Endothelial cell of umbilical vein (primary cell): ENCODE data around the gene DIPK1A. TPM values are rescaled to one million over a fixed set of nuclear protein-coding genes. Genes with fewer than 3 reads are reported as not detected.

Experiments used
- BruUV-seq: library from RNA; stranded (reverse); fragments of 400-500 nt; replicated peaks from 2 replicates; lab custom pipeline; 2021; lab: Mats Ljungman, UMichigan
- CTCF ChIA-PET: fragments of 300-600, 350-600 bp; sonication (Branson Sonifier 250); formaldehyde crosslinking; loops from one replicate; lab custom pipeline; 2021; ENCODE audit warnings: antibody characterized with exemption, inconsistent platforms; lab: Charles Lee
- POLR2A ChIA-PET: fragments of 300-600, 350-600 bp; sonication (Branson Sonifier 250); formaldehyde crosslinking; loops from one replicate; lab custom pipeline; 2021; ENCODE audit warnings: antibody characterized with exemption, inconsistent platforms; lab: Charles Lee
- DNase-seq: peaks from one replicate; pipeline ENCODE4 v3.0.0-alpha.2; 2011; ENCODE audit warnings: low read depth, low spot score
- FAIRE-seq: peaks from 2 replicates; lab custom pipeline; 2011; peaks lifted over from hg19 to GRCh38; lab: Jason Lieb, UNC
- H2AFZ ChIP-seq: 2 replicates; pipeline ENCODE4 v1.6.0; 2012; ENCODE audit warnings: low read depth, low read length, control low read depth, inconsistent platforms
- H3K27ac ChIP-seq: 2 replicates; pipeline ENCODE4 v1.5.1; 2011; ENCODE audit warnings: low read depth, mild to moderate bottlenecking, control low read depth, low read length, moderate library complexity; ENCODE audit not compliant: insufficient read depth
- H3K27me3 ChIP-seq, 2 experiments: 2 replicates each; pipeline versions ENCODE4 v1.6.0 to v1.6.1; 2011; ENCODE audit warnings: low read length in 2 of 2, mixed read lengths in 1 of 2; ENCODE audit not compliant: control insufficient read depth in 2 of 2, insufficient read depth in 2 of 2
- H3K36me3 ChIP-seq, 2 experiments: 2 replicates in 1 of 2; 3 replicates in 1 of 2; pipeline ENCODE4 v1.5.1; 2011; ENCODE audit warnings: low read length in 2 of 2, mild to moderate bottlenecking in 1 of 2, moderate library complexity in 1 of 2; ENCODE audit not compliant: control insufficient read depth in 2 of 2, insufficient read depth in 2 of 2; ENCODE audit errors: extremely low read depth in 1 of 2
- H3K4me1 ChIP-seq: 3 replicates; pipeline ENCODE4 v1.5.1; 2011; ENCODE audit warnings: mild to moderate bottlenecking, low read length; ENCODE audit not compliant: control insufficient read depth, insufficient read depth; ENCODE audit errors: extremely low read depth
- H3K4me2 ChIP-seq: 2 replicates; pipeline ENCODE4 v1.6.1; 2011; ENCODE audit warnings: low read length, control low read depth, mixed read lengths; ENCODE audit not compliant: insufficient read depth
- H3K4me3 ChIP-seq, 3 experiments: fragments of 200-600 bp in 1 of 3; sonication (generic), shearing (Covaris generic) in 1 of 3; replicated peaks in 1 of 3; 2 replicates each; pipeline ENCODE4 v1.5.1; 2011 to 2016; ENCODE audit warnings: control low read depth in 3 of 3, low read length in 3 of 3, mild to moderate bottlenecking in 2 of 3, inconsistent platforms in 1 of 3, low read depth in 1 of 3, moderate library complexity in 1 of 3; ENCODE audit not compliant: insufficient read depth in 1 of 3
- H3K79me2 ChIP-seq: 2 replicates; pipeline ENCODE4 v1.6.0; 2012; ENCODE audit warnings: low read length, inconsistent platforms; ENCODE audit not compliant: control insufficient read depth, insufficient read depth
- H3K9ac ChIP-seq: replicated peaks from 2 replicates; pipeline ENCODE3; 2011; ENCODE audit warnings: low read length, control low read depth; ENCODE audit not compliant: insufficient read depth; ENCODE audit errors: extremely low read depth
- H3K9me1 ChIP-seq: replicated peaks from 3 replicates; pipeline ENCODE4 v1.6.0; 2011; ENCODE audit warnings: mild to moderate bottlenecking, low read length; ENCODE audit not compliant: control insufficient read depth, insufficient read depth; ENCODE audit errors: extremely low read depth
- H3K9me3 ChIP-seq: replicated peaks from 2 replicates; pipeline ENCODE4 v1.5.1; 2012; ENCODE audit warnings: low read length, inconsistent platforms; ENCODE audit not compliant: control insufficient read depth, insufficient read depth
- H4K20me1 ChIP-seq: replicated peaks from 2 replicates; pipeline ENCODE3; 2011; ENCODE audit warnings: mild to moderate bottlenecking, low read length; ENCODE audit not compliant: control insufficient read depth, insufficient read depth; ENCODE audit errors: extremely low read depth
- EZH2 ChIP-seq: IDR thresholded peaks from 2 replicates; pipeline ENCODE4 v1.6.1; 2012; ENCODE audit warnings: borderline replicate concordance, low read depth, mild to moderate bottlenecking, moderate library complexity, low read length, inconsistent platforms; ENCODE audit not compliant: severe bottlenecking
- FOS ChIP-seq: IDR thresholded peaks from 2 replicates; pipeline ENCODE4 v1.6.1; 2011; ENCODE audit warnings: mild to moderate bottlenecking, low read length, moderate library complexity, borderline replicate concordance; ENCODE audit not compliant: insufficient read depth
- GATA2 ChIP-seq: IDR thresholded peaks from 2 replicates; pipeline ENCODE4 v1.7.0; 2011; ENCODE audit warnings: low read depth, mild to moderate bottlenecking, moderate library complexity, mixed read lengths, low read length; ENCODE audit not compliant: insufficient read length, insufficient read depth
- JUN ChIP-seq: IDR thresholded peaks from 2 replicates; pipeline ENCODE4 v1.6.1; 2011; ENCODE audit warnings: borderline replicate concordance, low read depth; ENCODE audit not compliant: insufficient read length, insufficient read depth
- MYC ChIP-seq: IDR thresholded peaks from one replicate; pipeline ENCODE4 v1.6.1; 2011; ENCODE audit warnings: mild to moderate bottlenecking, low read depth, low read length
- POLR2A ChIP-seq: IDR thresholded peaks from 2 replicates; pipeline ENCODE4 v1.6.1; 2012; ENCODE audit warnings: low read depth, mild to moderate bottlenecking, control low read depth, low read length
- POLR2AphosphoS5 ChIP-seq: IDR thresholded peaks from 2 replicates; pipeline ENCODE4 v1.6.1; 2012; ENCODE audit warnings: low read depth, mild to moderate bottlenecking, control low read depth, low read length, moderate library complexity; ENCODE audit not compliant: insufficient read depth
- dilution Hi-C: fragments of 300-500 bp; cut with MboI; formaldehyde crosslinking; loops from one replicate; pipeline ENCODE4 v1.15.0; 2019; ENCODE audit warnings: low sequenced_read_pairs; ENCODE audit not compliant: extremely low pct_ligation_motif_present
- intact Hi-C: fragments of 100-400 bp; cut with micrococcal nuclease; formaldehyde crosslinking; loops from one replicate; pipeline ENCODE4 v1.10.0; 2022
- polyA plus RNA-seq, 4 experiments: library from polyadenylated mRNA; depleted of rRNA in 3 of 4; stranded (reverse) in 3 of 4; unstranded in 1 of 4; fragments of >200 nt; gene quantifications; 2 replicates each; pipeline versions ENCODE4 v1.2.1 to v1.2.3, GENCODE V29; 2011 to 2012; ENCODE audit warnings: missing spikeins in 1 of 4
- total RNA-seq: library from RNA; stranded (reverse); gene quantifications from 2 replicates; pipeline ENCODE4 v1.2.3, GENCODE V29; 2021
- TF ChIP-seq, protein P1 (sequence below), 2 donors: IDR thresholded peaks; 1 replicate in 1 of 2; 2 replicates in 1 of 2; pipeline ENCODE4 v1.5.1; 2011; ENCODE audit warnings: low read length in 2 of 2, mild to moderate bottlenecking in 2 of 2, moderate library complexity in 2 of 2, control low read depth in 1 of 2, inconsistent platforms in 1 of 2, low read depth in 1 of 2; ENCODE audit not compliant: insufficient read depth in 1 of 2; ENCODE audit errors: extremely low read depth in 1 of 2
- TF ChIP-seq, protein P2 (sequence below): IDR thresholded peaks from 2 replicates; pipeline ENCODE4 v1.6.1; 2011; ENCODE audit not compliant: insufficient read depth, insufficient read length

The DIPK1A gene
- total and polyA plus RNA-seq, 2 donors (not counting 3 experiments of a cell fraction or from before 2014, with no cell fraction given): 0.25 to 0.93 TPM

DNA sequence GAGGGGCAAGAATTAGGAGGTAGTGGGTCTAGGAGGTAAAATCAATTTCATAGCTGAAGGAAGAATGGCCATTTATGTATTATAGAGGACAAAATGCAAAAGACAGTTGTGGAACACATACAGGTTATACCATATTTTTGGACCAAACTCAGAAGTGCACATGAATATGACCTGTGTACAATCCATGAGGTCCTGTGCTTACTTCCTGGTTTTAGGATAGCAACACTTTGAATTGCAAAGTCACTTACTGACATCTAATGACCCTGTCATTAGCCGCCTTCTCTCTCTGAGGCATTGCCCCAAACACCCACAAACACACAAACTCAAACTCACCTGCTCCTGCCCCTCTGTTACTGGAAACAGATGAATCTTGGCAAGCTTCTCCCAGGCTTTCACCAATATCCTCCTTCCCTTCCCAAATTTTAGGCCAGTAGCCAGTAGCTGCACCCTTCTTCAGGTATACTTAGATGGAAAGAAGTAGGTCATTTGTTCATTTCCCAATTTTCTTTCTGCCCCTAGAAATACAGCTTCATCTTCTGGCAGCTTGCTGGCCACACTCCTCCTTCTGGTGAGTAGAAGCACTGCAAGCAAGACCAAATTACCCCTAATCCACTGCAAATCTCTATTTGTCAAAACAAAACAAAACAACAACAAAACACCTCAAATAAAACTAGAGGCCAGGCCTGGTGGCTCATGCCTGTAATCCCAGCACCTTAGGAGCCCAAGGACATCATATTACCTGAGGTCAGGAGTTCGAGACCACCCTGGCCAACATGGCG lies 143.1 kb downstream of the DIPK1A start:
- H3K4me3 ChIP-seq: no peak overlapping the region
- H3K9ac ChIP-seq: no peak overlapping the region
- H2AFZ ChIP-seq: no peak overlapping the region
- no peaks in the 10 kb centered on the region for H3K27me3 ChIP-seq
- no peak overlapping the region for H3K4me2 ChIP-seq
- no peak overlapping the region for H3K27ac ChIP-seq
- peak; percentile 32 for DNase-seq
- TF ChIP-seq, protein P1, sequence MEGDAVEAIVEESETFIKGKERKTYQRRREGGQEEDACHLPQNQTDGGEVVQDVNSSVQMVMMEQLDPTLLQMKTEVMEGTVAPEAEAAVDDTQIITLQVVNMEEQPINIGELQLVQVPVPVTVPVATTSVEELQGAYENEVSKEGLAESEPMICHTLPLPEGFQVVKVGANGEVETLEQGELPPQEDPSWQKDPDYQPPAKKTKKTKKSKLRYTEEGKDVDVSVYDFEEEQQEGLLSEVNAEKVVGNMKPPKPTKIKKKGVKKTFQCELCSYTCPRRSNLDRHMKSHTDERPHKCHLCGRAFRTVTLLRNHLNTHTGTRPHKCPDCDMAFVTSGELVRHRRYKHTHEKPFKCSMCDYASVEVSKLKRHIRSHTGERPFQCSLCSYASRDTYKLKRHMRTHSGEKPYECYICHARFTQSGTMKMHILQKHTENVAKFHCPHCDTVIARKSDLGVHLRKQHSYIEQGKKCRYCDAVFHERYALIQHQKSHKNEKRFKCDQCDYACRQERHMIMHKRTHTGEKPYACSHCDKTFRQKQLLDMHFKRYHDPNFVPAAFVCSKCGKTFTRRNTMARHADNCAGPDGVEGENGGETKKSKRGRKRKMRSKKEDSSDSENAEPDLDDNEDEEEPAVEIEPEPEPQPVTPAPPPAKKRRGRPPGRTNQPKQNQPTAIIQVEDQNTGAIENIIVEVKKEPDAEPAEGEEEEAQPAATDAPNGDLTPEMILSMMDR (IDR thresholded peaks at IDR 0.05; ENCODE audit: extremely low read depth in 1 of 2, insufficient read depth in 1 of 2, low read depth in 1 of 2, low read length in 2 of 2): peak; percentile 64 to 66
- no peak for TF ChIP-seq POLR2AphosphoS5
- H3K4me1 ChIP-seq: no peaks in the 10 kb centered on the region
- H3K9me1 ChIP-seq: no peaks in the 10 kb centered on the region
- CTCF ChIA-PET: interaction anchor here (0.5 to 4.2 kb wide), 45 partner anchors 8 to 821 kb away, joined by 3 to 151 read pairs (median 5); partner anchors contain the start of genes EVI5, GFI1 and RPL5
- BruUV-seq: no TSS peak
- no peaks in the 10 kb centered on the region for H3K36me3 ChIP-seq
- peak; percentile 78 for FAIRE-seq
- H4K20me1 ChIP-seq: no peaks in the 10 kb centered on the region
- POLR2A ChIA-PET: no interaction called here
- intact Hi-C loops (loop anchor here (1.0 to 10.0 kb wide), 5 partner anchors 34 to 506 kb away; no protein-coding TSS in a partner anchor), dilution Hi-C loops (no loop called here)
- H3K9me3 ChIP-seq: no peaks in the 10 kb centered on the region
- H3K79me2 ChIP-seq: no peaks in the 10 kb centered on the region

DNA sequence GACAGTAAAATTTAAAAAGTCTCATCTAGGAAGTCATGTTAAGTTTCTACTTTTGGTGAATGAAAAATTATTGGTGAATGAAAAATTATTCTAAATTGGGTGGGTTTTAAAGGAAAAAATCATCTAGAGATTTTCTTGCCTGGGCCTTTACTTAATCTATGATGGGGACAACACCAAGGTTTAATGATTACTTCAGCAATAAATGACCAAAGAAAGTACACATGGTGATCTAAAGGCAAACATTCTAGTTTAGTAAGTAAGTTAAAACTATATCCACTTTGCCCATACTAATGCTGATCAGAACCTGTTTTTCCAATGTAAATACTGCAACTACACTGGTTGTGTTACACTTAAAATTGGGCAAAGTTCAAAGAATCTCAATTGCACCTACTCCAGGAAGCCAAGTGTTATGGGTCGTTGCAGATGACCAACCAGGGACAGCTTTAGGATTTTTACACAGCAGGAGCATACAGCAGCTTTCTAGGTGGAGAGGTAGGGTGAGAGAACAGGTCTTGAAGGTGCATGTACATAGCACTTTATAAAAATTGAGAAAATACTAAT lies 144.0 kb downstream of the DIPK1A start:
- dilution Hi-C loops: no loop called here
- H3K27me3 ChIP-seq: no peaks in the 10 kb centered on the region
- H3K9me1 ChIP-seq: no peaks in the 10 kb centered on the region
- H3K9ac ChIP-seq: no peak overlapping the region
- H2AFZ ChIP-seq: no peak overlapping the region
- H3K9me3 ChIP-seq: no peaks in the 10 kb centered on the region
- BruUV-seq: no TSS peak
- DNase-seq: no peak
- no peaks in the 10 kb centered on the region for H3K36me3 ChIP-seq
- H3K4me1 ChIP-seq: no peaks in the 10 kb centered on the region
- CTCF ChIA-PET: interaction anchor here (0.7 to 4.2 kb wide), 10 partner anchors 11 to 506 kb away, joined by 3 to 63 read pairs (median 13); partner anchors contain the start of genes EVI5 and RPL5
- H3K79me2 ChIP-seq: no peaks in the 10 kb centered on the region
- TF ChIP-seq, protein P1 (IDR thresholded peaks at IDR 0.05; ENCODE audit: extremely low read depth in 1 of 2, insufficient read depth in 1 of 2, low read depth in 1 of 2, low read length in 2 of 2): no peak
- TF ChIP-seq FOS (no peak), EZH2 (no peak), POLR2AphosphoS5 (no peak), JUN (no peak), GATA2 (no peak), POLR2A (no peak), MYC (no peak)
- TF ChIP-seq, protein P2, sequence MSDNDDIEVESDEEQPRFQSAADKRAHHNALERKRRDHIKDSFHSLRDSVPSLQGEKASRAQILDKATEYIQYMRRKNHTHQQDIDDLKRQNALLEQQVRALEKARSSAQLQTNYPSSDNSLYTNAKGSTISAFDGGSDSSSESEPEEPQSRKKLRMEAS: no peak
- FAIRE-seq: no peak
- intact Hi-C loops: loop anchor here (5.0 to 10.0 kb wide), 3 partner anchors 192 to 505 kb away; no protein-coding TSS in a partner anchor
- POLR2A ChIA-PET: no interaction called here
- H3K4me3 ChIP-seq: no peak overlapping the region
- no peaks in the 10 kb centered on the region for H4K20me1 ChIP-seq
- no peak overlapping the region for H3K4me2 ChIP-seq
- no peak overlapping the region for H3K27ac ChIP-seq
